ENCODE results near the gene CHTF18. TPM values are rescaled to one million over a fixed set of nuclear protein-coding genes. Genes with fewer than 3 reads are reported as not detected.

Gene CHTF18
- total and polyA plus RNA-seq, 2 experiments from 2014 or later, result 61.3 to 129 TPM

DNA sequence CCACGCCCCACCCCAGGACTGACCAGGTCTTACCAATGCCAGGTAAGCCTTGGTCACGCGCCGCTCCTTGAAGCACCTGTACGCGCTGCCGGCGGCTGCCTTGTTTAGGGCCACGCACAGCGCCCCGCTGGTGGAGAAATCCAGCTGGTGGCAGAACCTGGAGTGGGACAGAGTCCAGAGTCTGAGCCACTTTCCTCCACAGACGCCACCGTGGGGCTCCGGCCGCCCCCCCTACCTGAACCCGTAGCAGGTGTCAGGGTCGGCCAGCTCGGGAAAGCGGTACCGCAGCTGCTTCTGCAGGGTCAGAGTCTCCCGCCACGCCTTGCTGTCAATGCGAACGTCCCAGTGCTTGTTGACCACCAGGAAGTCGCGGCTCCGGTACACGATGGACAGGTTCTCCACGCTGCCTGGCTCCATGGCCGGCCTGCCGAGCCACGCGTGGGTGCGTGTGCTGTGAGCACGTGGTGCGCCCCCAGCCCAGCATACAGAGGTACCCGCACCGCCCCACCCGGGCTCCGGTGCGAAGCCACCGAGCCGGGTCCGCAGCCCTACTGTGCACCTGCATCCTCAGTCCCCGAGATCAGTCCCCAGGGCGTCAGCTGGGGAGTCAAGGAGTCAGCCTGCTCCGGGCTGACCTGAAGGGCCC lies 976 bp upstream of the CHTF18 start (continued):
- TF ChIP-seq ZNF462 (CRISPR knock-in tag; IDR thresholded peaks at IDR 0.05) (no peak), POLR2AphosphoS5 (IDR thresholded peaks at IDR 0.05; ENCODE audit: low read depth) (no peak), CREB1 (CRISPR knock-in tag; IDR thresholded peaks at IDR 0.05; ENCODE audit: low read depth) (no peak), NANOG (IDR thresholded peaks at IDR 0.05; ENCODE audit: borderline replicate concordance) (no peak)
- TF ChIP-seq, protein P1, sequence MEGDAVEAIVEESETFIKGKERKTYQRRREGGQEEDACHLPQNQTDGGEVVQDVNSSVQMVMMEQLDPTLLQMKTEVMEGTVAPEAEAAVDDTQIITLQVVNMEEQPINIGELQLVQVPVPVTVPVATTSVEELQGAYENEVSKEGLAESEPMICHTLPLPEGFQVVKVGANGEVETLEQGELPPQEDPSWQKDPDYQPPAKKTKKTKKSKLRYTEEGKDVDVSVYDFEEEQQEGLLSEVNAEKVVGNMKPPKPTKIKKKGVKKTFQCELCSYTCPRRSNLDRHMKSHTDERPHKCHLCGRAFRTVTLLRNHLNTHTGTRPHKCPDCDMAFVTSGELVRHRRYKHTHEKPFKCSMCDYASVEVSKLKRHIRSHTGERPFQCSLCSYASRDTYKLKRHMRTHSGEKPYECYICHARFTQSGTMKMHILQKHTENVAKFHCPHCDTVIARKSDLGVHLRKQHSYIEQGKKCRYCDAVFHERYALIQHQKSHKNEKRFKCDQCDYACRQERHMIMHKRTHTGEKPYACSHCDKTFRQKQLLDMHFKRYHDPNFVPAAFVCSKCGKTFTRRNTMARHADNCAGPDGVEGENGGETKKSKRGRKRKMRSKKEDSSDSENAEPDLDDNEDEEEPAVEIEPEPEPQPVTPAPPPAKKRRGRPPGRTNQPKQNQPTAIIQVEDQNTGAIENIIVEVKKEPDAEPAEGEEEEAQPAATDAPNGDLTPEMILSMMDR (conservative IDR thresholded peaks at IDR 0.05; ENCODE audit: low read depth in 2 of 2), result no peak
- TF ChIP-seq, protein P2, sequence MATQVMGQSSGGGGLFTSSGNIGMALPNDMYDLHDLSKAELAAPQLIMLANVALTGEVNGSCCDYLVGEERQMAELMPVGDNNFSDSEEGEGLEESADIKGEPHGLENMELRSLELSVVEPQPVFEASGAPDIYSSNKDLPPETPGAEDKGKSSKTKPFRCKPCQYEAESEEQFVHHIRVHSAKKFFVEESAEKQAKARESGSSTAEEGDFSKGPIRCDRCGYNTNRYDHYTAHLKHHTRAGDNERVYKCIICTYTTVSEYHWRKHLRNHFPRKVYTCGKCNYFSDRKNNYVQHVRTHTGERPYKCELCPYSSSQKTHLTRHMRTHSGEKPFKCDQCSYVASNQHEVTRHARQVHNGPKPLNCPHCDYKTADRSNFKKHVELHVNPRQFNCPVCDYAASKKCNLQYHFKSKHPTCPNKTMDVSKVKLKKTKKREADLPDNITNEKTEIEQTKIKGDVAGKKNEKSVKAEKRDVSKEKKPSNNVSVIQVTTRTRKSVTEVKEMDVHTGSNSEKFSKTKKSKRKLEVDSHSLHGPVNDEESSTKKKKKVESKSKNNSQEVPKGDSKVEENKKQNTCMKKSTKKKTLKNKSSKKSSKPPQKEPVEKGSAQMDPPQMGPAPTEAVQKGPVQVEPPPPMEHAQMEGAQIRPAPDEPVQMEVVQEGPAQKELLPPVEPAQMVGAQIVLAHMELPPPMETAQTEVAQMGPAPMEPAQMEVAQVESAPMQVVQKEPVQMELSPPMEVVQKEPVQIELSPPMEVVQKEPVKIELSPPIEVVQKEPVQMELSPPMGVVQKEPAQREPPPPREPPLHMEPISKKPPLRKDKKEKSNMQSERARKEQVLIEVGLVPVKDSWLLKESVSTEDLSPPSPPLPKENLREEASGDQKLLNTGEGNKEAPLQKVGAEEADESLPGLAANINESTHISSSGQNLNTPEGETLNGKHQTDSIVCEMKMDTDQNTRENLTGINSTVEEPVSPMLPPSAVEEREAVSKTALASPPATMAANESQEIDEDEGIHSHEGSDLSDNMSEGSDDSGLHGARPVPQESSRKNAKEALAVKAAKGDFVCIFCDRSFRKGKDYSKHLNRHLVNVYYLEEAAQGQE (IDR thresholded peaks at IDR 0.05; ENCODE audit: unreplicated experiment), result no peak
- TF ChIP-seq, protein P3, sequence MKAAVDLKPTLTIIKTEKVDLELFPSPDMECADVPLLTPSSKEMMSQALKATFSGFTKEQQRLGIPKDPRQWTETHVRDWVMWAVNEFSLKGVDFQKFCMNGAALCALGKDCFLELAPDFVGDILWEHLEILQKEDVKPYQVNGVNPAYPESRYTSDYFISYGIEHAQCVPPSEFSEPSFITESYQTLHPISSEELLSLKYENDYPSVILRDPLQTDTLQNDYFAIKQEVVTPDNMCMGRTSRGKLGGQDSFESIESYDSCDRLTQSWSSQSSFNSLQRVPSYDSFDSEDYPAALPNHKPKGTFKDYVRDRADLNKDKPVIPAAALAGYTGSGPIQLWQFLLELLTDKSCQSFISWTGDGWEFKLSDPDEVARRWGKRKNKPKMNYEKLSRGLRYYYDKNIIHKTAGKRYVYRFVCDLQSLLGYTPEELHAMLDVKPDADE (IDR thresholded peaks at IDR 0.05), result no peak
